ENCODE results near the gene CLDND2.

Gene CLDND2

DNA sequence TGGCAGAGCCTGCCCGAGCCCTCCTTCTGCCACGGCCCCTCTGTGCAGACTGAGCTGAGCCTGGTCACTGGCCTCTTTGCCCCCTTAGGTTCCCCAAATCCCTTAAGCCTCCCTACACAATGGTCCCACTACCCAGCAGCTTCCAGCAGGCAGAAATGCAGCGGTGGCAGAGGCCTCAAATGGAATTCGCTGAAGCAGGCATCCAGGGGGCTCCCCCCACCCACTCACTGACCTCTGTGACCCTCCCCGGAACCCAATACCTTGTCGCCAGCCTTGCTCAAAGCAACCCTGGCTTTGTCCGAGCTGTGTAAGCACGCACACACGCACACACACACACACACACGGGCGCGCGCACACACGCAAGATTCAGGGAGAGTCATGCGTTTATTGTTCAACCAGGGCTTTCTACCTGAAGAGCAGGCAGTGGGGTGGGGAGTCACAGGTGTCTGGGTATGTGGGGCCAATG, 19.2 kb upstream of the CLDND2 start, which contains the start of gene LIM2:
Gene LIM2, minus strand, starts transcription at position 51 of the 466 bp plus-strand sequence. CDS start 531 bp downstream, outside the sequence.
- ChIA-PET POLR2A (no interaction called here), CTCF (interaction anchor here (0.8 to 1.6 kb wide), 3 partner anchors 9 to 48 kb away, joined by 3 to 5 read pairs (median 4); no protein-coding TSS in a partner anchor)
- Histone ChIP-seq H3K36me3 (ENCODE audit: control insufficient read depth in 4 of 4, insufficient read depth in 4 of 4, low read length in 3 of 4) (no peaks in the 10 kb centered on the region), H3K4me1 (ENCODE audit: control extremely low read depth in 1 of 4, control insufficient read depth in 4 of 4, insufficient read depth in 4 of 4, low read length in 3 of 4) (peaks cover 0 to 12% (median 7%) of the 10 kb centered on the region in 4 experiments), H3K27me3 (replicated peaks in 2 of 5; ENCODE audit: control insufficient read depth in 4 of 5, insufficient read depth in 5 of 5, low read length in 4 of 5) (no peaks in the 10 kb centered on the region), H3K4me3 (ENCODE audit: control insufficient read depth in 1 of 7, extremely low read depth in 1 of 7, insufficient read depth in 4 of 7, low read depth in 2 of 7, low read length in 6 of 7) (no peak within 1 kb of the TSS), H3K27ac (ENCODE audit: insufficient read depth in 1 of 2, low read depth in 1 of 2, low read length in 2 of 2, poor library complexity in 1 of 2, severe bottlenecking in 2 of 2) (no peak within 1 kb of the TSS), H3K9me3 (ENCODE audit: control extremely low read depth in 1 of 5, control insufficient read depth in 4 of 5, insufficient read depth in 2 of 5, low read depth in 1 of 5, low read length in 4 of 5) (no peaks in the 10 kb centered on the region)
- DNase-seq: no peak
- 96% methylated on average over 14 of the region's 15 CpGs for WGBS (ENCODE audit: insufficient coverage)

DNA sequence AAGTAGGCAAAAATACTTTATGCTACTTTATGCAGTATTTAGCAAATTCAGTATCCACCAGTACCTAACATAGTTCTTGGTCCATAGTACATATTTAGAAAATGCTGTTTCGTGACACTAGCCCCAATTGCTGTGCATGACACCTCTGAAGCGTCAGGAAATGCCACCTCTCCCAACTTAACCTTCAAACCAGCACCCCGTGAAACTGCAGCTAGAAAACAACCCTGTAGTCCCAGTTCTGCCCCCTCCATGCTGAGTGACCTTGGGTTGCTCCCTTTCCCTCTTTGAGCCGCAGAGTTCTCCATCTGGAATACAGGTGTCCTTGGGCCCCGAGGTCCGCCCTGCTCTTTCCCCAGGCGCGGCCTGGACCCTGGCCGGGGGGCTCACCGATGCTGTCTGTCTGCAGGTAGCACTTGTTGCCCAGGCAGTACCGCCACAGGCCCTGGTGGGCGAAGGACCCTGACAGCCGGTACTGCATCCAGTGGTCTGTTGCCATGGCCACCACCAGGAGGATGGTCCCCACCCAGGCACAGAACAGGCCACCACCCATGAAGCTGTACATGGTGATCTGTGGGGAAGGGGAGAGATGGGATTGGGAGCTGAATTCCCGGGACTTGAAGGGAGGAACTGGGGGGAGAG, 18.2 kb upstream of the CLDND2 start:
- no peak for DNase-seq
- no peaks in the 10 kb centered on the region for H3K27me3 ChIP-seq (replicated peaks in 2 of 5; ENCODE audit: control insufficient read depth in 4 of 5, insufficient read depth in 5 of 5, low read length in 4 of 5)
- no peaks in the 10 kb centered on the region for H3K9me3 ChIP-seq (ENCODE audit: control extremely low read depth in 1 of 5, control insufficient read depth in 4 of 5, insufficient read depth in 2 of 5, low read depth in 1 of 5, low read length in 4 of 5)
- H3K4me3 ChIP-seq (ENCODE audit: control insufficient read depth in 1 of 7, extremely low read depth in 1 of 7, insufficient read depth in 4 of 7, low read depth in 2 of 7, low read length in 6 of 7): no peak overlapping the region
- WGBS (ENCODE audit: insufficient coverage): 97% methylated on average over 14 of the region's 14 CpGs
- peaks cover 0 to 12% (median 7%) of the 10 kb centered on the region in 4 experiments for H3K4me1 ChIP-seq (ENCODE audit: control extremely low read depth in 1 of 4, control insufficient read depth in 4 of 4, insufficient read depth in 4 of 4, low read length in 3 of 4)
- ChIA-PET POLR2A (no interaction called here), CTCF (no interaction called here)
- H3K36me3 ChIP-seq (ENCODE audit: control insufficient read depth in 4 of 4, insufficient read depth in 4 of 4, low read length in 3 of 4): no peaks in the 10 kb centered on the region
- H3K27ac ChIP-seq (ENCODE audit: insufficient read depth in 1 of 2, low read depth in 1 of 2, low read length in 2 of 2, poor library complexity in 1 of 2, severe bottlenecking in 2 of 2): no peak overlapping the region

DNA sequence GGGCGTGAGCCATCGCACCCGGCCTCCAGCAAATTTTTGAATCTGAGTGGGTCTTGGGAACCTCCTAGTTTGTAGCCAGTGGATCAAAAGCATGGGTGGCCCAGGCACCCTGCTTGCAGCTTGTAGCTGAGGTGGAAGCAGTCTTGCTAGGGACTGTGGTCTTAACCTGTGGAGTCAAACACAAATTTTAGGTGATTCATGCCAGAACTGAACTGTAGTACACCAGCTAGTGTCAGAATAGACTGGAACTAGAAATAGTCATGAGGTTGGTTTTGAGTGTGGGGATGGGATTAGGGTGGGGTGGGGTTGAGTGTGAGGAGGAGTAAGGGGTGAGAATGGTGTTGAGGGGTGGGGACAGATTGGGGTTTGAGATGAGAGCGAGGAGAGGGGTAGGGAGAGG, 13.2 kb upstream of the CLDND2 start:
- CTCF ChIA-PET: no interaction called here
- POLR2A ChIA-PET: interaction anchor here (0.6 kb wide), 1 partner anchor 9 kb away, joined by 4 read pairs; the partner anchor contains the start of gene C19orf84
- 100% methylated on average over 4 of the region's 4 CpGs for WGBS (ENCODE audit: insufficient coverage)

GRCh38 chr19:51380379-51380778, 11.6 kb upstream of the CLDND2 start:
- CTCF ChIA-PET: interaction anchor here (1.3 kb wide), 2 partner anchors 10 to 11 kb away, joined by 3 read pairs; partner anchors contain the start of genes C19orf84 and CLDND2
- H3K4me1 ChIP-seq (ENCODE audit: control extremely low read depth in 1 of 4, control insufficient read depth in 4 of 4, insufficient read depth in 4 of 4, low read length in 3 of 4): peaks cover 2 to 22% (median 17%) of the 10 kb centered on the region in 4 experiments

More for the DNA sequence above, 13.2 kb upstream of the CLDND2 start:
- Histone ChIP-seq H3K36me3 (ENCODE audit: control insufficient read depth in 4 of 4, insufficient read depth in 4 of 4, low read length in 3 of 4) (no peaks in the 10 kb centered on the region), H3K9me3 (ENCODE audit: control extremely low read depth in 1 of 5, control insufficient read depth in 4 of 5, insufficient read depth in 2 of 5, low read depth in 1 of 5, low read length in 4 of 5) (peaks cover 0 to 4% (median 0%) of the 10 kb centered on the region in 5 experiments), H3K27me3 (replicated peaks in 2 of 5; ENCODE audit: control insufficient read depth in 4 of 5, insufficient read depth in 5 of 5, low read length in 4 of 5) (no peaks in the 10 kb centered on the region), H3K27ac (ENCODE audit: insufficient read depth in 1 of 2, low read depth in 1 of 2, low read length in 2 of 2, poor library complexity in 1 of 2, severe bottlenecking in 2 of 2) (no peak overlapping the region), H3K4me1 (ENCODE audit: control extremely low read depth in 1 of 4, control insufficient read depth in 4 of 4, insufficient read depth in 4 of 4, low read length in 3 of 4) (peaks cover 0 to 6% (median 2%) of the 10 kb centered on the region in 4 experiments), H3K4me3 (ENCODE audit: control insufficient read depth in 1 of 7, extremely low read depth in 1 of 7, insufficient read depth in 4 of 7, low read depth in 2 of 7, low read length in 6 of 7) (no peak overlapping the region)
- no peak for DNase-seq

GRCh38 chr19:51377422-51377821, 8.6 kb upstream of the CLDND2 start:
- 100% methylated on average over 2 of the region's 2 CpGs for WGBS (ENCODE audit: insufficient coverage)
- Histone ChIP-seq H3K27me3 (replicated peaks in 2 of 5; ENCODE audit: control insufficient read depth in 4 of 5, insufficient read depth in 5 of 5, low read length in 4 of 5) (no peaks in the 10 kb centered on the region), H3K36me3 (ENCODE audit: control insufficient read depth in 4 of 4, insufficient read depth in 4 of 4, low read length in 3 of 4) (no peaks in the 10 kb centered on the region), H3K27ac (ENCODE audit: insufficient read depth in 1 of 2, low read depth in 1 of 2, low read length in 2 of 2, poor library complexity in 1 of 2, severe bottlenecking in 2 of 2) (no peak overlapping the region), H3K9me3 (ENCODE audit: control extremely low read depth in 1 of 5, control insufficient read depth in 4 of 5, insufficient read depth in 2 of 5, low read depth in 1 of 5, low read length in 4 of 5) (peaks cover 0 to 4% (median 0%) of the 10 kb centered on the region in 5 experiments), H3K4me3 (ENCODE audit: control insufficient read depth in 1 of 7, extremely low read depth in 1 of 7, insufficient read depth in 4 of 7, low read depth in 2 of 7, low read length in 6 of 7) (no peak overlapping the region), H3K4me1 (ENCODE audit: control extremely low read depth in 1 of 4, control insufficient read depth in 4 of 4, insufficient read depth in 4 of 4, low read length in 3 of 4) (peaks cover 5 to 49% (median 37%) of the 10 kb centered on the region in 4 experiments)
- ChIA-PET POLR2A (no interaction called here), CTCF (interaction anchor here (0.5 to 1.1 kb wide), 3 partner anchors 11 to 61 kb away, joined by 3 to 4 read pairs (median 3); no protein-coding TSS in a partner anchor)
- no peak for DNase-seq

More at GRCh38 chr19:51380379-51380778, 11.6 kb upstream of the CLDND2 start:
- Histone ChIP-seq H3K27ac (ENCODE audit: insufficient read depth in 1 of 2, low read depth in 1 of 2, low read length in 2 of 2, poor library complexity in 1 of 2, severe bottlenecking in 2 of 2) (no peak overlapping the region), H3K27me3 (replicated peaks in 2 of 5; ENCODE audit: control insufficient read depth in 4 of 5, insufficient read depth in 5 of 5, low read length in 4 of 5) (no peaks in the 10 kb centered on the region), H3K36me3 (ENCODE audit: control insufficient read depth in 4 of 4, insufficient read depth in 4 of 4, low read length in 3 of 4) (no peaks in the 10 kb centered on the region), H3K4me3 (ENCODE audit: control insufficient read depth in 1 of 7, extremely low read depth in 1 of 7, insufficient read depth in 4 of 7, low read depth in 2 of 7, low read length in 6 of 7) (no peak overlapping the region), H3K9me3 (ENCODE audit: control extremely low read depth in 1 of 5, control insufficient read depth in 4 of 5, insufficient read depth in 2 of 5, low read depth in 1 of 5, low read length in 4 of 5) (peaks cover 0 to 4% (median 0%) of the 10 kb centered on the region in 5 experiments)
- POLR2A ChIA-PET: no interaction called here
- DNase-seq: no peak
- WGBS (ENCODE audit: insufficient coverage): 97% methylated on average over 5 of the region's 9 CpGs

DNA sequence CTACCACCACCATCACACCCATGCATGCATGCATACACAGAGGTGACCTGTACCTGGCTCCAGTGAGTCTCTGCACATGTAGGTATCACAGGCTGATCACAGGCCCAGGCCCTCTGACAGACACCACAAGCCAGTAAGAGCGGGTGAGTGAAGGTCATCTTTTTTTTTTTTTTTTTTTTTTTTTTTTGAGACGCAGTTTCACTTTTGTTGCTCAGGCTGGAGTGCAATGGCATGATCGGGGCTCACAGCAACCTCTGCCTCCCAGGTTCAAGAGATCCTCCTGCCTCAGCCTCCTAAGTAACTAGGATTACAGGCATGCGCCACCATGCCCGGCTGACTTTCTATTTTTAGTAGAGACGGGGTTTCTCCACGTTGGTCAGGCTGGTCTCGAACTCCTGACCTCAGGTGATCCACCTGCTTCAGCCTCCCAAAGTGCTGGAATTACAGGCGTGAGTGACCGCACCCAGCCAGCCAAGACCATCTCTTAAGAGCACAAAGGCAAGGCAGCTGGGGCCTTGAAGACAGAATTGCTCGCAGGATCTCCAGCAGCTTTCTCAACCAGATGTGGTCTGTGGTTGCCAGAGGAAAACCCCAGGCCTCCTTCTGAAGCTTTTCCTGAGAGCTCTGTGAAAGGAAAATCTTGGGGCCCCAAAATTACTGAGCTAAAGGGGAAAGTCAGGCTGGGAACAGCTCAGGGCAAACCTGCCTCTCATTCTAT, 6.9 kb upstream of the CLDND2 start:
- Histone ChIP-seq H3K9me3 (ENCODE audit: control extremely low read depth in 1 of 5, control insufficient read depth in 4 of 5, insufficient read depth in 2 of 5, low read depth in 1 of 5, low read length in 4 of 5) (no peaks in the 10 kb centered on the region), H3K4me3 (ENCODE audit: control insufficient read depth in 1 of 7, extremely low read depth in 1 of 7, insufficient read depth in 4 of 7, low read depth in 2 of 7, low read length in 6 of 7) (peak overlapping the region in 3 of 7 experiments; percentile 6 to 32 (median 7)), H3K36me3 (ENCODE audit: control insufficient read depth in 4 of 4, insufficient read depth in 4 of 4, low read length in 3 of 4) (no peaks in the 10 kb centered on the region), H3K27ac (ENCODE audit: insufficient read depth in 1 of 2, low read depth in 1 of 2, low read length in 2 of 2, poor library complexity in 1 of 2, severe bottlenecking in 2 of 2) (no peak overlapping the region), H3K27me3 (replicated peaks in 2 of 5; ENCODE audit: control insufficient read depth in 4 of 5, insufficient read depth in 5 of 5, low read length in 4 of 5) (no peaks in the 10 kb centered on the region), H3K4me1 (ENCODE audit: control extremely low read depth in 1 of 4, control insufficient read depth in 4 of 4, insufficient read depth in 4 of 4, low read length in 3 of 4) (peaks cover 6 to 67% (median 53%) of the 10 kb centered on the region in 4 experiments)
- ChIA-PET CTCF (interaction anchor here (1.0 to 1.8 kb wide), 2 partner anchors 12 to 22 kb away, joined by 3 to 6 read pairs; no protein-coding TSS in a partner anchor), POLR2A (no interaction called here)
- WGBS (ENCODE audit: insufficient coverage): 13% methylated on average over 4 of the region's 11 CpGs
- DNase-seq: peak in 2 of 3 donors; percentile 67 to 74

All from common myeloid progenitor, CD34-positive (primary cell).